H1 (cell line): ENCODE results near the gene FGF1. TPM values are rescaled to one million over a fixed set of nuclear protein-coding genes. Genes with fewer than 3 reads are reported as not detected.

Source experiments
- CTCF ChIA-PET: fragments of 300-600 bp; sonication (Branson Sonifier 250); formaldehyde crosslinking; loops from one replicate; lab custom pipeline; 2021; ENCODE audit not compliant: partially characterized antibody; lab: Charles Lee
- POLR2A ChIA-PET: fragments of 300-600 bp; sonication (Branson Sonifier 250); formaldehyde crosslinking; loops from one replicate; lab custom pipeline; 2021; ENCODE audit warnings: inconsistent platforms; ENCODE audit not compliant: partially characterized antibody; lab: Charles Lee
- DNase-seq, 2 experiments: peaks; one replicate each; pipeline versions ENCODE4 v3.0.0 to v3.0.0-alpha.2; 2010 to 2022; ENCODE audit warnings: low spot score in 2 of 2, low read depth in 1 of 2, mixed read lengths in 1 of 2
- FAIRE-seq: peaks from 2 replicates; lab custom pipeline; 2011; peaks lifted over from hg19 to GRCh38; lab: Jason Lieb, UNC
- H2AFZ ChIP-seq: 2 replicates; pipeline ENCODE4 v1.8.1; 2012; ENCODE audit warnings: low read length, inconsistent platforms
- H2AK5ac ChIP-seq: 2 replicates; pipeline ENCODE4 v1.6.1; 2013; ENCODE audit warnings: low read depth, low read length
- H2BK120ac ChIP-seq: replicated peaks from 2 replicates; pipeline ENCODE3; 2013; ENCODE audit warnings: low read depth, low read length, inconsistent platforms
- H2BK12ac ChIP-seq: 2 replicates; pipeline ENCODE4 v1.6.1; 2013; ENCODE audit warnings: low read depth, low read length
- H2BK15ac ChIP-seq: 2 replicates; pipeline ENCODE4 v1.6.1; 2013; ENCODE audit warnings: low read length
- H2BK20ac ChIP-seq: 2 replicates; pipeline ENCODE4 v1.6.1; 2013; ENCODE audit warnings: low read length
- H2BK5ac ChIP-seq: 2 replicates; pipeline ENCODE4 v1.6.1; 2013; ENCODE audit warnings: low read depth, low read length
- H3K14ac ChIP-seq: 2 replicates; pipeline ENCODE4 v1.6.1; 2013; ENCODE audit warnings: inconsistent platforms; ENCODE audit not compliant: insufficient read length
- H3K18ac ChIP-seq: 2 replicates; pipeline ENCODE4 v1.6.1; 2013; ENCODE audit warnings: low read length; ENCODE audit errors: extremely low read depth
- H3K23ac ChIP-seq: 2 replicates; pipeline ENCODE4 v1.6.1; 2013; ENCODE audit warnings: inconsistent platforms; ENCODE audit not compliant: insufficient read length
- H3K23me2 ChIP-seq: 2 replicates; pipeline ENCODE4 v1.6.1; 2013; ENCODE audit warnings: low read depth, low read length
- H3K27ac ChIP-seq: 2 replicates; pipeline ENCODE4 v1.6.1; 2011; ENCODE audit warnings: low read depth, low read length, inconsistent platforms
- H3K27me3 ChIP-seq, 4 experiments: replicated peaks in 1 of 4; 1 replicate in 1 of 4; 2 replicates in 3 of 4; pipeline versions ENCODE4 v1.6.1 to v1.8.1; 2011 to 2013; ENCODE audit warnings: low read length in 3 of 4, mild to moderate bottlenecking in 3 of 4, inconsistent platforms in 2 of 4, mixed read lengths in 2 of 4, moderate library complexity in 1 of 4; ENCODE audit not compliant: control insufficient read depth in 3 of 4, insufficient read depth in 3 of 4; ENCODE audit errors: extremely low read depth in 1 of 4
- H3K36me3 ChIP-seq, 4 experiments: 2 replicates each; pipeline versions ENCODE4 v1.6.1 to v1.8.1; 2011 to 2013; ENCODE audit warnings: mild to moderate bottlenecking in 4 of 4, low read length in 3 of 4, moderate library complexity in 2 of 4, control low read depth in 1 of 4, inconsistent platforms in 1 of 4; ENCODE audit not compliant: insufficient read depth in 4 of 4, control insufficient read depth in 2 of 4
- H3K4ac ChIP-seq: replicated peaks from 2 replicates; pipeline ENCODE3; 2013; ENCODE audit warnings: low read length, low read depth, mixed read lengths, inconsistent platforms; ENCODE audit not compliant: insufficient read length
- H3K4me1 ChIP-seq, 4 experiments: replicated peaks in 1 of 4; 1 replicate in 1 of 4; 2 replicates in 3 of 4; pipeline versions ENCODE4 v1.6.1 to v1.8.1; 2011 to 2013; ENCODE audit warnings: low read length in 3 of 4, inconsistent platforms in 2 of 4, mixed read lengths in 1 of 4; ENCODE audit not compliant: insufficient read depth in 4 of 4, control insufficient read depth in 3 of 4
- H3K4me2 ChIP-seq, 2 experiments: 2 replicates each; pipeline versions ENCODE4 v1.6.1 to v1.8.1; 2011 to 2013; ENCODE audit warnings: low read depth in 2 of 2, low read length in 2 of 2, control low read depth in 1 of 2, inconsistent platforms in 1 of 2, mild to moderate bottlenecking in 1 of 2; ENCODE audit not compliant: insufficient read depth in 1 of 2
- H3K4me3 ChIP-seq, 4 experiments: fragments of 200-600, 300-600 bp in 1 of 4; sonication (generic), shearing (Covaris generic), sonication (Bioruptor Twin) in 1 of 4; 2 replicates each; pipeline versions ENCODE4 v1.5.1 to v1.8.1; 2011 to 2016; ENCODE audit warnings: low read length in 4 of 4, low read depth in 3 of 4, control low read depth in 2 of 4, inconsistent platforms in 2 of 4, mild to moderate bottlenecking in 2 of 4, mixed read lengths in 1 of 4, moderate library complexity in 1 of 4; ENCODE audit not compliant: insufficient read depth in 2 of 4; ENCODE audit errors: extremely low read depth in 1 of 4
- H3K56ac ChIP-seq: replicated peaks from 2 replicates; pipeline ENCODE3; 2013; ENCODE audit warnings: low read depth, mild to moderate bottlenecking, mixed read lengths, low read length, inconsistent platforms; ENCODE audit not compliant: insufficient read length
- H3K79me1 ChIP-seq: 2 replicates; pipeline ENCODE4 v1.6.1; 2013; ENCODE audit warnings: low read depth, low read length, control low read depth
- H3K79me2 ChIP-seq, 2 experiments: 2 replicates each; pipeline versions ENCODE4 v1.6.1 to v1.8.1; 2012 to 2013; ENCODE audit warnings: low read length in 2 of 2, mild to moderate bottlenecking in 2 of 2, inconsistent platforms in 1 of 2; ENCODE audit not compliant: insufficient read depth in 2 of 2, control insufficient read depth in 1 of 2
- H3K9ac ChIP-seq, 4 experiments: replicated peaks in 1 of 4; 1 replicate in 1 of 4; 2 replicates in 3 of 4; pipeline versions ENCODE4 v1.6.1 to v1.8.1; 2011 to 2013; ENCODE audit warnings: low read depth in 3 of 4, low read length in 3 of 4, control low read depth in 2 of 4, mild to moderate bottlenecking in 2 of 4, moderate library complexity in 2 of 4, inconsistent platforms in 1 of 4; ENCODE audit errors: extremely low read depth in 1 of 4
- H3K9me3 ChIP-seq, 2 experiments: 2 replicates each; pipeline versions ENCODE4 v1.6.1 to v1.8.1; 2012 to 2013; ENCODE audit warnings: mild to moderate bottlenecking in 2 of 2, moderate library complexity in 2 of 2, control low read depth in 1 of 2, inconsistent platforms in 1 of 2, low read depth in 1 of 2, low read length in 1 of 2, mixed read lengths in 1 of 2; ENCODE audit not compliant: insufficient read depth in 2 of 2
- H4K20me1 ChIP-seq, 2 experiments: replicated peaks in 1 of 2; 2 replicates each; pipeline versions ENCODE3 to v1.8.1; 2011 to 2013; ENCODE audit warnings: inconsistent platforms in 2 of 2, low read length in 2 of 2, mild to moderate bottlenecking in 1 of 2; ENCODE audit not compliant: insufficient read depth in 2 of 2, control insufficient read depth in 1 of 2
- H4K5ac ChIP-seq: 2 replicates; pipeline ENCODE4 v1.6.1; 2013; ENCODE audit warnings: low read length, low read depth, mixed read lengths, inconsistent platforms; ENCODE audit not compliant: insufficient read length
- H4K8ac ChIP-seq: 2 replicates; pipeline ENCODE4 v1.8.0; 2013; ENCODE audit warnings: mild to moderate bottlenecking, moderate library complexity, low read length, inconsistent platforms; ENCODE audit not compliant: insufficient read depth; ENCODE audit errors: extremely low read depth
- H4K91ac ChIP-seq: replicated peaks from 2 replicates; pipeline ENCODE3; 2013; ENCODE audit warnings: low read length, mixed read lengths, inconsistent platforms; ENCODE audit not compliant: insufficient read length
- RNF2 ChIP-seq: fragments of 200-900, 300-1000 bp; sonication (generic); IDR thresholded peaks from 2 replicates; pipeline ENCODE4 v1.7.1; 2016; ENCODE audit warnings: borderline replicate concordance, low read depth, mild to moderate bottlenecking, antibody characterized with exemption, low read length; ENCODE audit not compliant: poor library complexity, severe bottlenecking; ENCODE audit errors: missing control alignments
- SP1 ChIP-seq: IDR thresholded peaks from 2 replicates; pipeline ENCODE4 v1.6.1; 2011; ENCODE audit warnings: low read depth, low read length
- WGBS, 2 experiments: shearing (Covaris generic) in 1 of 2; methylation state at CpG; one replicate each; pipeline versions ENCODE4 v1.1.6 to v1.1.7; 2013 to 2015; ENCODE audit warnings: low lambda C conversion rate in 2 of 2, mixed read lengths in 2 of 2, inconsistent platforms in 1 of 2, low coverage in 1 of 2, missing lambda C conversion rate in 1 of 2; ENCODE audit not compliant: insufficient replicate concordance in 2 of 2, insufficient coverage in 1 of 2, insufficient read length in 1 of 2; ENCODE audit errors: extremely low coverage in 1 of 2, missing lambda C conversion rate in 1 of 2; 5-methylcytosine and 5-hydroxymethylcytosine counted together
- polyA plus RNA-seq, 7 experiments: library from polyadenylated mRNA; depleted of rRNA in 3 of 7; stranded (reverse) in 5 of 7; unstranded in 2 of 7; fragments of >200 nt in 5 of 7; fragments of 200-250 nt in 2 of 7; gene quantifications; 1 replicate in 5 of 7; 2 replicates in 1 of 7; 4 replicates in 1 of 7; pipeline versions ENCODE4 v1.2.1 to v1.2.3, GENCODE V29; 2011 to 2013; ENCODE audit warnings: missing spikeins in 2 of 7, mixed read lengths in 2 of 7
- total RNA-seq: library from RNA; stranded (reverse); fragmentation: NEBNext Ultra II Directional; extraction: Animal tissue kit (Norgen Biotek cat#: 25700); gene quantifications from 2 replicates; pipeline ENCODE4 v1.2.1, GENCODE V29; 2021

FGF1 gene
- total and polyA plus RNA-seq, 2 of the 8 experiments (the other 6 are each of a cell fraction or from before 2014, with no cell fraction given) = 0.30 to 0.50 TPM

GRCh38 chr5:142678529-142678928 lies 7.4 kb downstream of the FGF1 start:
- peaks cover 0 to 3% (median 0%) of the 10 kb centered on the region in 4 experiments; a peak in 1 of 7 replicates for H3K4me1 ChIP-seq
- H2BK12ac ChIP-seq = no peak overlapping the region
- H3K4ac ChIP-seq = no peak overlapping the region
- ChIA-PET CTCF (interaction anchor here (0.5 to 2.1 kb wide), 4 partner anchors 10 to 664 kb away, joined by 3 to 8 read pairs (median 4); no protein-coding TSS in a partner anchor), POLR2A (no interaction called here)
- no peak overlapping the region for H3K4me2 ChIP-seq
- no peak for FAIRE-seq
- H3K27ac ChIP-seq = no peak overlapping the region
- H2AK5ac ChIP-seq = no peak overlapping the region
- no peak overlapping the region for H2AFZ ChIP-seq
- no peak overlapping the region for H4K8ac ChIP-seq
- no peaks in the 10 kb centered on the region for H3K79me2 ChIP-seq
- no peaks in the 10 kb centered on the region for H3K23me2 ChIP-seq
- no peak overlapping the region for H2BK120ac ChIP-seq
- no peaks in the 10 kb centered on the region; a peak in 1 of 7 replicates for H3K27me3 ChIP-seq
- no peaks in the 10 kb centered on the region for H3K9me3 ChIP-seq
- H3K18ac ChIP-seq = no peak overlapping the region
- no peak overlapping the region for H2BK5ac ChIP-seq
- no peak overlapping the region for H3K23ac ChIP-seq
- no peak for DNase-seq
- H3K9ac ChIP-seq = no peak overlapping the region
- H3K56ac ChIP-seq = no peak overlapping the region
- H4K20me1 ChIP-seq = no peaks in the 10 kb centered on the region
- H4K91ac ChIP-seq = no peak overlapping the region
- TF ChIP-seq SP1 = no peak
- TF ChIP-seq RNF2 = no peak
- H2BK15ac ChIP-seq = 0 out of 2 replicates have a peak overlapping the region, but pooled peaks have one; percentile 8
- H4K5ac ChIP-seq = no peak overlapping the region
- peak overlapping the region; percentile 76; the same call in 1 of the 2 replicates for H2BK20ac ChIP-seq
- no peaks in the 10 kb centered on the region for H3K36me3 ChIP-seq
- H3K4me3 ChIP-seq = no peak overlapping the region
- no peak overlapping the region for H3K14ac ChIP-seq
- H3K79me1 ChIP-seq = no peaks in the 10 kb centered on the region
- WGBS, 2 experiments = 88% methylated on average over 4 of the region's 4 CpGs; no CpG with 5 or more reads in 1 of the 2 experiments
